GM12891 (cell line): Measurements from ENCODE around the gene ASB15.

Source experiments
- PAX5 ChIP-seq: IDR thresholded peaks from 2 replicates; pipeline ENCODE4 v1.6.1; 2011; ENCODE audit warnings: low read length, moderate library complexity, mild to moderate bottlenecking; ENCODE audit not compliant: insufficient read depth, severe bottlenecking
- POLR2A ChIP-seq: IDR thresholded peaks from 2 replicates; pipeline ENCODE4 v1.6.1; 2011; ENCODE audit warnings: low read depth, low read length, control low read depth
- POLR2AphosphoS5 ChIP-seq: IDR thresholded peaks from 2 replicates; pipeline ENCODE4 v1.6.1; 2011; ENCODE audit warnings: low read depth, low read length, control low read depth
- POU2F2 ChIP-seq: IDR thresholded peaks from 2 replicates; pipeline ENCODE4 v1.6.1; 2011; ENCODE audit warnings: low read depth, mild to moderate bottlenecking, control low read depth, low read length, moderate library complexity
- SPI1 ChIP-seq: IDR thresholded peaks from 2 replicates; pipeline ENCODE4 v1.6.1; 2011; ENCODE audit warnings: low read depth, low read length, control low read depth
- TAF1 ChIP-seq: IDR thresholded peaks from 2 replicates; pipeline ENCODE4 v1.6.1; 2011; ENCODE audit warnings: low read depth, low read length, control low read depth

DNA sequence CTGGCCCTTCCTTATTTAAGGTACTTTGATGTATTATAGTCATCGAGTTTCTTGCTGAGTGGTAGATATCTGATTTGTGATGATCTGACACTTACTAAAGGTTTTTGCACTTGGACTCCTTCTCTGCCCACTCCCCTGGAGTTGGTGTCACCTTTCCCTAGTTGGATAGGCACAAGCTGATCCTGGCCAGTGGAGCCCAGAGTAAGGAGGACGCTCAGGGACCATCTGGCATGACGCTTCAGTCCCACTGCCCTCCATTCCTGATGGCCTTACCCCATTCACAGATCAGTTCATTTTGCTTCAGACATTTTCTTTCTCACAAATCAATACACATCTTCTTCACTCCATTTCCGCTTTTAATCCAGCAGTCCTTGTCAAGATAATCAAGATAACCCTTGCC is 20.1 kb downstream of the ASB15 start:
- TF ChIP-seq POLR2AphosphoS5, result no peak
- no peak for TF ChIP-seq POLR2A
- TF ChIP-seq TAF1, result no peak
- TF ChIP-seq SPI1, result no peak
- no peak for TF ChIP-seq PAX5
- TF ChIP-seq POU2F2, result no peak
